NOMO-1 treated with dmso at 0.1 percent for 144 hours (cell line): ENCODE measurements around the gene MTHFS.

Source experiments
- DNase-seq: peaks from one replicate; lab custom pipeline; 2025; ENCODE audit not compliant: unreplicated experiment; lab: John Stamatoyannopoulos, UW

MTHFS gene

DNA sequence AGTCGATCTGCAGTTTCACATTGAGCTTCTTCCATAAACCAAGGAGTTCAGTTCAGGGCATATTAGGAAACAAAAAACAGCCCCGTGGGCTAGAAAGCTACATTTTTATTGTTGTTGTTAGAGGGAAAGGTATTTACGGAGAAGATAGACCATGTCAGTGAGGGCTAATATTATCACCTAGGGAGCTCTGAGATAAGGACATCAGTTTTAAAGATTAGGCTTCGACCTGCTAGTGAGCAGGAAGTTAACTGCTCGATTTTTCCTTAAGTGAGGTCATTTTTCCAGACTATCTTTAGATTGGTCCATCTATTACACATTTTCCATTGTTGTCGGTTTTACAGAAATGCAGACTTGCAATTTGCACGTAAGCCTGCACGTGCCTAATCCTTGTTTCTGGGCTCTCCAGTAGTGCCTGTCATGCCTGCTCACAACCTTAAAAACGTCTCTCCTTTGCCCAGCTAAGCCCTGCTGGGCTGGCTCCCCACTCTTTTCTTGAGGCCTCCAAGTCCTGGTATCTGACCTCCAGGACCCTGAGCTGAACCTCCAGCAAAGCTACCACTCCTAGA lies 72.6 kb downstream of the MTHFS start:
- DNase-seq: no peak

DNA sequence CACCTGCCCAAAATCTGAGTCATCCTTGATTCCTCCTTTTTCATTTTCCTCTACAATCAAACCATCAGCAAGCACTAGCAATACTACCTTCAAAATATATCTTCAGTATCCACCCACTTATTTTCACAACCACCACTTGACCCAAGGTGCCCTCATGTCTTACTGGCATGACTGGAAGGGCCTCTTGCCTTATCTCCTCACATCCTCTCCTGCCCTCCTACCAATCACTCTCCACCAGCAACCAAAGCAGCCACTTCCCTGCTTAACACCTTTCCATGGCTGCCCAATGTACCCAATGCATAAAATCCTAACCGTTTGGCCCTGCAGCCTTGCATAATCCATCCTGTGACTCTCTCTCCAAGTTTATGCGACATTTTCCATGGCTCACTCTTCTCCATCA lies 76.0 kb downstream of the MTHFS start:
- no peak for DNase-seq

DNA sequence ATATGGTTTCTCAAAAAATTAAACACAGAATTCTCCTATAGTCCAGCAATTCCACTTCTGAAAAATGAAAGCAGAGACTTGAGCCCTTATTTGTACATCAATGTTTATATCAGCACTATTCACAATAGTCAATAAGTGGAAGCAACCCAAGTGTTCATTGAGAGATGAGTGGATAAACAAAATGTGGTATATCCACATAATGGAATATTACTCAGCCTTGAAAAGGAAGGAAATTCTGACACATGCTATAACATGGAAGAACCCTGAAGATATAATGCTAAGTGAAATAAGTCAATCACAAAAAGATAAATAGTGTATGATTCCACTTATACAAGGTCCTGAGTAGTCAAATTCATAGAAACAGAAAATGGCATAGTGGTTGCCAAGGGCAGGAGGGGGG lies 76.6 kb downstream of the MTHFS start:
- DNase-seq: no peak

DNA sequence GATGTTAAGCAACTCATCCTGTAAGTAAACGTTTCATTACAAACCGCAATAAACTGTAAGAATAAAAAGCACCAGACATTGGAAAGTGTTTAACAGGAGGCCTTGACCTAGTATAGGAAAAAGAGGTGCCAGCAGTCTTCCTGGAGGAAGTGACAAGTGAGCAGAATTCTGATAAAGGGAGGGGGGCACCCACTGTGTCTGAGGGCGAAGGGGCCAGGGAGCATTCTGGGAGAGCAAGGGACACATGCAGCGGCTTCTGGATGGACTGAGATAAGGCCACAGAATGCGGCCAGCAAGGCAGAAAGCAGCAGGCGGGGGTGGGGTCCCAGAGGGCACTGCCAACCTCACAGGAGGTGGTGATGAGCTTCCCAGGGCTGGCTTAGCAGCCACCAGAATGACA lies 80.2 kb downstream of the MTHFS start:
- DNase-seq: no peak

DNA sequence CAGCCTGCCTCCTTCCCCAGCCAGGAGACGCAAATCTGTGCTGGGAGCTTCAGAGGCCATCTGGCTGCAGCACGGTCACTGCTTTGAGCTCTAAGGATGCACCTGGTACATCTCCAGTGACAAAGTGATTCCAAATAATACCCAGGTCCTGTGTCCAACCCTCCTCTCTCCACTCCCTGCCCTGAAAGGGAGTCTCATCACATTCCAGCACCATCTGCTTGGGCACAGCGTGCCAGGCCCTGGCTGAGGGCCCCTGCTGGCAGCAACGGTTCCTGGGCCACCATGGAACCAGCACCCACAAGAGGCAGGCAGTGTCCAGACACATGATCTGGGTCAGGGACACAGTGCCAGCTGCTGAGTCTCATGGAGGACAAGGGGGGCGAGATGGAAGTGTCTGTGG lies 81.3 kb downstream of the MTHFS start:
- DNase-seq: no peak

DNA sequence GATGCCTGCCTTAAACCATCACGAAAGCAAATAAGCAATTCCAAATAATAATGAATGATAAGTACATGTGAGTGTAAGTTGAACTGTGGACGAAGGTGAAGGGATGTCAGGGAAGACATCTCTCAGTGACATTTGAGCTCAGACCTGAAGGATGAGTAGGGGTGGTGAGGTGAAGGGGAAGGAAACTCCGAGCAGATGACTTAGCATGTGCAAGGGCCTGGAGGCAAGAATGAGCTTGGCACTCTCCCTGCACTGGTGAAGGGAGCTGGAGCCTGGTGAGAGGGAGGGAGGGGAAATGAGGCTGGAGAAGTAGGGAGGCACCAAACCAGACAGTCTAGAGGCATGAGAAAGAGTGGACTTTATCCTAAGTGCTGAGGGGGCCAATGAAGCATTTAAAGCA lies 84.3 kb downstream of the MTHFS start:
- DNase-seq: no peak

DNA sequence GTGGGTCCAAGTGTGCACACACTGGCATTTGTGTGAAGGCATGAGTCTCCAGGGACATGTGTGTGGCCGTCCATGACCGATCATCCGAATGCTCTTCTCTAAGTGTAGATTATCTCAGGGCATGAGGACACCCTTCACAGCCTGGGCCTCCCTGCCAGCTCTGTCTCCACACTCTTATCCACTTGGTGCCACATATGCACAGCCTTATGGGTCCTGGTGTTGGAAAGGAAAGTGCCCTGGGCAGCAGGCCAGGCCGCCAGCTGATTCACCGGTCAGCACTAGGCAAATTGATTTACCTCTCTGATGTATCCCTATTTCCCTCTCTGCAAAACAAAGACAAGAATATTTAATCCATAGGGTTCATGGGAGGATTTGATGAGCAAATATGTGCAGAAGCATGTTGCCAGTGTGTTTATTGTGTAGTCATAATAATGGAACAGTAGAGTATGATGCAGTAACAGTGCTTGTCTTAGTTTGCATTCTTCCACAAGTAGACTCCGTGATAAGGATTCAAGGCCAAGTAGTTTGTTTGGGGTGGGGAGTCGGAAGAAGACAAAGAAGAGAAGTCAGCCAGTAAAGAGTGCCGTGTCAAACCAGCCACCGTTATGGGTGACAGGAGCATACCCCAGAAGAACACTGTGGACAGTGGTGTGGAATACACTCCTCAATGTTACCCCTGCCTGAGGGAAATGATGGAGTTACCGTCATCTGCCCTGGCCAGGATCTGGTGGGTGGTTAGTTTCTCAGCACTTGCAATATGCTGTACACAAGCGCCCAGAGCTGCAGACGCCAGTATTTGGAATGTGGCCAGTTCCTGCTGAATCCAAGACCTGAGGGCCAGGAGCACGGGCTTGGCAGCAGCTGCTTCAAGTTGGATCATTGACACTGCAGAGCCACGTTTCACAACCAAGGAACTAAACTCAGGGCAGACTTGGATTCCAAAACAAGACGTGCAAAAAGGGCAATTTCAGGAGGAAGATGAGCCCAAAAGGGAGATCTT lies 85.1 kb downstream of the MTHFS start:
- DNase-seq: no peak

DNA sequence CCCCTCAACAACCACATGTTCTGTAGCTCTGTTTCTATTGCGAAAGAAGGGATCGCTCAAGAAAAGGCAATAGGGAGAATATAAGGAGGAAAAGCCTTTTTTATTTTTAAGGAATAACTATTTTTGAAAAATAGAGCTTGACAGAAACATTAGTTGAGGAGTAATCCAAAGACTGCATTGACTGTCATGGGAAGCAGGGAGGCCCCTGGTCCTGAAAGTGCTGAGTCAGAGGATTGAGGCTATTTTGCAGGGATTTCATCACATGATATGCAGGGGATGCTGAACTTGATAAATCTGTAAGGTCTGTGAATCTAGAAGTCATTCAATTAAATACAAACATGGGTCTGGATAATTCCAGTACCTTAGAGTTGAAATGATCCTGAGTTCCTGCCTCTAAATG lies 92.0 kb downstream of the MTHFS start:
- no peak for DNase-seq

DNA sequence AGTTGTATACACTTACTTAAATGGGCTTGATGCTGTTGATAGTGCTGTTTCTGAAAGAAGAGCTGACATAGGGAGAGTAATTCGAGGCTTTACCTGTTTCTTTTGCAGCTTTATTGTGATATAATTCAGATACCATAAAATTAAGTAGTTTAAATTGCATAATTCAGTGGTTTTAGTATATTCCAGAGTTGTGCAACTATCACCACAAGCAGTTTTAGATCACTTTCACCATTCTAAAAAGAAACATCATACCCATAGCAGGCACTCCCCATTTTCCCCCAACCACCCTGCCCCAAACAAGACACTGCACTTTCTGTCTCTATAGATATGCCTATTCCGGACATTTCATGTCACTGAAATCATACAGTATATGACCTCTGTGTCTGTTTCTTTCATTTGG lies 98.5 kb downstream of the MTHFS start:
- DNase-seq: no peak
